Keratinocyte (primary cell): ENCODE measurements around the gene GRIN1. TPM values are rescaled to one million over a fixed set of nuclear protein-coding genes. Genes with fewer than 3 reads are reported as not detected.

Experiments
- DNase-seq: peaks from one replicate; pipeline ENCODE4 v3.0.0-alpha.2; 2011; ENCODE audit warnings: low read depth, missing footprints, low spot score
- FAIRE-seq: peaks from 2 replicates; lab custom pipeline; 2011; peaks lifted over from hg19 to GRCh38; lab: Jason Lieb, UNC
- H2AFZ ChIP-seq: 2 replicates; pipeline ENCODE4 v1.6.0; 2012; ENCODE audit warnings: low read length, control low read depth, inconsistent platforms; ENCODE audit not compliant: control insufficient read depth
- H3K27ac ChIP-seq: 2 replicates; pipeline ENCODE4 v1.5.1; 2011; ENCODE audit warnings: low read length; ENCODE audit not compliant: control insufficient read depth, insufficient read depth
- H3K27me3 ChIP-seq: 3 replicates; pipeline ENCODE4 v1.6.0; 2011; ENCODE audit warnings: low read length; ENCODE audit not compliant: control insufficient read depth, insufficient read depth; ENCODE audit errors: extremely low read depth
- H3K36me3 ChIP-seq, 2 experiments: 2 replicates in 1 of 2; 3 replicates in 1 of 2; pipeline ENCODE4 v1.5.1; 2011; ENCODE audit warnings: low read length in 2 of 2, mild to moderate bottlenecking in 1 of 2; ENCODE audit not compliant: control insufficient read depth in 2 of 2, insufficient read depth in 2 of 2; ENCODE audit errors: extremely low read depth in 1 of 2
- H3K4me1 ChIP-seq: 3 replicates; pipeline ENCODE4 v1.5.1; 2011; ENCODE audit warnings: low read length; ENCODE audit not compliant: control insufficient read depth, insufficient read depth; ENCODE audit errors: extremely low read depth
- H3K4me2 ChIP-seq: 3 replicates; pipeline ENCODE4 v1.6.0; 2011; ENCODE audit warnings: low read depth, low read length; ENCODE audit not compliant: control insufficient read depth, insufficient read depth; ENCODE audit errors: extremely low read depth
- H3K4me3 ChIP-seq, 3 experiments: fragments of 200-600 bp in 1 of 3; sonication (generic) in 1 of 3; 2 replicates in 2 of 3; 3 replicates in 1 of 3; pipeline ENCODE4 v1.5.1; 2011 to 2016; ENCODE audit warnings: low read length in 3 of 3, mild to moderate bottlenecking in 3 of 3, control low read depth in 2 of 3, inconsistent platforms in 1 of 3, low read depth in 1 of 3, mixed read lengths in 1 of 3, mixed run types in 1 of 3, moderate library complexity in 1 of 3; ENCODE audit not compliant: control insufficient read depth in 2 of 3, insufficient read depth in 2 of 3; ENCODE audit errors: extremely low read depth in 1 of 3
- H3K79me2 ChIP-seq: 2 replicates; pipeline ENCODE4 v1.6.0; 2012; ENCODE audit warnings: low read length; ENCODE audit not compliant: control insufficient read depth, insufficient read depth
- H3K9ac ChIP-seq: 3 replicates; pipeline ENCODE4 v1.6.0; 2011; ENCODE audit warnings: low read length; ENCODE audit not compliant: control insufficient read depth, insufficient read depth; ENCODE audit errors: extremely low read depth
- H3K9me1 ChIP-seq: 3 replicates; pipeline ENCODE4 v1.6.0; 2011; ENCODE audit warnings: low read length; ENCODE audit not compliant: control insufficient read depth, insufficient read depth; ENCODE audit errors: extremely low read depth
- H3K9me3 ChIP-seq: 2 replicates; pipeline ENCODE4 v1.5.1; 2012; ENCODE audit warnings: low read depth, low read length; ENCODE audit not compliant: control insufficient read depth
- H4K20me1 ChIP-seq: 3 replicates; pipeline ENCODE4 v1.6.0; 2011; ENCODE audit warnings: low read length; ENCODE audit not compliant: control insufficient read depth, insufficient read depth; ENCODE audit errors: extremely low read depth
- EZH2 ChIP-seq: IDR thresholded peaks from one replicate; pipeline ENCODE4 v1.6.1; 2012; ENCODE audit warnings: inconsistent platforms, mild to moderate bottlenecking, low read length, moderate library complexity
- dilution Hi-C: fragments of 300-500 bp; cut with MboI; formaldehyde crosslinking; loops from one replicate; pipeline ENCODE4 v1.7.0; 2020; ENCODE audit warnings: low sequenced_read_pairs; ENCODE audit not compliant: extremely low pct_ligation_motif_present
- polyA plus RNA-seq, 5 experiments: library from polyadenylated mRNA; depleted of rRNA in 3 of 5; stranded (reverse) in 3 of 5; stranded (forward) in 1 of 5; unstranded in 1 of 5; fragments of >200 nt; gene quantifications; 1 replicate in 1 of 5; 2 replicates in 3 of 5; 3 replicates in 1 of 5; pipeline versions ENCODE4 v1.2.1 to v1.2.3, GENCODE V29; 2011 to 2012; ENCODE audit warnings: missing spikeins in 2 of 5, low read depth in 1 of 5, low replicate concordance in 1 of 5
- TF ChIP-seq, protein P1 (sequence below), 3 experiments: IDR thresholded peaks in 1 of 3; conservative IDR thresholded peaks in 1 of 3; optimal IDR thresholded peaks in 1 of 3; 2 replicates in 2 of 3; 3 replicates in 1 of 3; pipeline versions ENCODE3 to v1.5.1; 2011; ENCODE audit warnings: low read length in 3 of 3, mild to moderate bottlenecking in 3 of 3, moderate library complexity in 2 of 3, control low read depth in 1 of 3, inconsistent platforms in 1 of 3; ENCODE audit not compliant: insufficient read depth in 2 of 3; ENCODE audit errors: extremely low read depth in 1 of 3

The GRIN1 gene
- polyA plus RNA-seq, 1 donor (not counting 4 experiments of a cell fraction or from before 2014, with no cell fraction given), result 0.03 TPM

DNA sequence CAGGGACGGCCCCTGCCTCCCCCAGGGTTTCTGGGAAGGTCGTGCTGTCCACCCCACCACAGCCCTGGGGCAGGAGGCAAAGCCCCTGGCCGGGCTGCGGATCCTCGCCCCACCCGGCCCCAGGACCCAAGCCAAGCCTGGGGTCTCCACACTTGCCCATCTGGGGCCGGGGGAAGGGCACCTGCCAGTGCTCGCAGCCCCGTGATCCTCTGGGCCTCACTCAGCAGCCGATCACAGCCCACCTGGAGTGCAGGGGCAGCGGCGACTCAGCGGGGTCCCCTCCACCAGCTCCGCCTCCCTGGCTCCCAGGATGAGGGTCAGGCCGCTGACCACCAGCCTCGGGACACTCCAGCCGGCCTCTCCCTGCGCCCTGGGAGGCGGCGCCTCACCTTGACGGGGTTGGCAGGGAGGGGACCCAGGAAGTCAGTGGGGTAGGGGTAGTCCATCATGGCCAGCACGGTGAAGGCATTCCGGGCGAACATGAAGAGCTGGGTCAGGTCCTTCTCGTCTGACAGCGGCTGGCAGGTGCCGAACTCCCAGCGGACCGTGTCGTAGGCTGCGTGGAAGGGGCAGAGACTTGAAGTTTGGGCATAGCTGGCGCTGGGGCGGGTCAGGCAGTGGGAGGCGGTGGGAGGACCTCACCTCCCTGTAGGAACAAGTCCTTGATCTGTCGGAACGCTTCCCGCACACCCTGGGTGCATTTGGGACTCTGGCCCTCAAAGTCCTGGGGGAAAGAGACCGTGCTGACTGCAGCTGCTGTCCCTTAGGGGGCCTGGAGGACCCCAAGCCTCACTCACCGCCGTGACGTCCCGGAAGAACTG, 26.2 kb upstream of the GRIN1 start:
- Histone ChIP-seq H3K27ac (no peak overlapping the region), H3K4me2 (no peak overlapping the region), H3K4me3 (no peak overlapping the region), H3K4me1 (no peaks in the 10 kb centered on the region), H4K20me1 (no peaks in the 10 kb centered on the region), H2AFZ (no peak overlapping the region), H3K36me3 (peaks cover 0 to 9% of the 10 kb centered on the region in 2 experiments), H3K9me1 (no peaks in the 10 kb centered on the region), H3K9ac (no peak overlapping the region), H3K9me3 (no peaks in the 10 kb centered on the region), H3K27me3 (peaks cover 7% of the 10 kb centered on the region), H3K79me2 (no peaks in the 10 kb centered on the region)
- DNase-seq, result no peak
- dilution Hi-C loops, result no loop called here
- FAIRE-seq, result no peak
- TF ChIP-seq, protein P1, sequence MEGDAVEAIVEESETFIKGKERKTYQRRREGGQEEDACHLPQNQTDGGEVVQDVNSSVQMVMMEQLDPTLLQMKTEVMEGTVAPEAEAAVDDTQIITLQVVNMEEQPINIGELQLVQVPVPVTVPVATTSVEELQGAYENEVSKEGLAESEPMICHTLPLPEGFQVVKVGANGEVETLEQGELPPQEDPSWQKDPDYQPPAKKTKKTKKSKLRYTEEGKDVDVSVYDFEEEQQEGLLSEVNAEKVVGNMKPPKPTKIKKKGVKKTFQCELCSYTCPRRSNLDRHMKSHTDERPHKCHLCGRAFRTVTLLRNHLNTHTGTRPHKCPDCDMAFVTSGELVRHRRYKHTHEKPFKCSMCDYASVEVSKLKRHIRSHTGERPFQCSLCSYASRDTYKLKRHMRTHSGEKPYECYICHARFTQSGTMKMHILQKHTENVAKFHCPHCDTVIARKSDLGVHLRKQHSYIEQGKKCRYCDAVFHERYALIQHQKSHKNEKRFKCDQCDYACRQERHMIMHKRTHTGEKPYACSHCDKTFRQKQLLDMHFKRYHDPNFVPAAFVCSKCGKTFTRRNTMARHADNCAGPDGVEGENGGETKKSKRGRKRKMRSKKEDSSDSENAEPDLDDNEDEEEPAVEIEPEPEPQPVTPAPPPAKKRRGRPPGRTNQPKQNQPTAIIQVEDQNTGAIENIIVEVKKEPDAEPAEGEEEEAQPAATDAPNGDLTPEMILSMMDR (optimal IDR thresholded peaks at IDR 0.05 in 1 of 3, IDR thresholded peaks at IDR 0.05 in 1 of 3, conservative IDR thresholded peaks at IDR 0.05 in 1 of 3; ENCODE audit: extremely low read depth in 1 of 3, insufficient read depth in 2 of 3, low read length in 3 of 3), result no peak
- no peak for TF ChIP-seq EZH2

GRCh38 chr9:137113385-137114159, 25.4 kb upstream of the GRIN1 start:
- DNase-seq, result no peak
- no peaks in the 10 kb centered on the region for H3K9me1 ChIP-seq
- TF ChIP-seq EZH2, result no peak
- TF ChIP-seq, protein P1 (optimal IDR thresholded peaks at IDR 0.05 in 1 of 3, IDR thresholded peaks at IDR 0.05 in 1 of 3, conservative IDR thresholded peaks at IDR 0.05 in 1 of 3; ENCODE audit: extremely low read depth in 1 of 3, insufficient read depth in 2 of 3, low read length in 3 of 3), result no peak
- dilution Hi-C loops, result no loop called here
- H3K4me3 ChIP-seq, result peak overlapping the region in 1 of 3 experiments; percentile 27
- H2AFZ ChIP-seq, result no peak overlapping the region
- no peak overlapping the region for H3K27ac ChIP-seq
- no peak for FAIRE-seq
- no peaks in the 10 kb centered on the region for H4K20me1 ChIP-seq
- no peak overlapping the region for H3K9ac ChIP-seq
- H3K27me3 ChIP-seq, result peaks cover 7% of the 10 kb centered on the region
- peaks cover 0 to 5% of the 10 kb centered on the region in 2 experiments for H3K36me3 ChIP-seq
- no peaks in the 10 kb centered on the region for H3K9me3 ChIP-seq
- H3K79me2 ChIP-seq, result no peaks in the 10 kb centered on the region
- H3K4me1 ChIP-seq, result no peaks in the 10 kb centered on the region
- H3K4me2 ChIP-seq, result peak overlapping the region; percentile 5
